GM19240 (cell line): Measurements from ENCODE around the gene FHIT.
"Not testable (repeated sequence)": the region's sequence is repeated elsewhere in the genome, so short reads cannot be mapped to it uniquely, and the experiment has no call there.

ENCODE experiments used
- DNase-seq: peaks from one replicate; pipeline ENCODE4 v3.0.0; 2011; ENCODE audit warnings: low spot score; ENCODE audit not compliant: insufficient read length

The FHIT gene

DNA sequence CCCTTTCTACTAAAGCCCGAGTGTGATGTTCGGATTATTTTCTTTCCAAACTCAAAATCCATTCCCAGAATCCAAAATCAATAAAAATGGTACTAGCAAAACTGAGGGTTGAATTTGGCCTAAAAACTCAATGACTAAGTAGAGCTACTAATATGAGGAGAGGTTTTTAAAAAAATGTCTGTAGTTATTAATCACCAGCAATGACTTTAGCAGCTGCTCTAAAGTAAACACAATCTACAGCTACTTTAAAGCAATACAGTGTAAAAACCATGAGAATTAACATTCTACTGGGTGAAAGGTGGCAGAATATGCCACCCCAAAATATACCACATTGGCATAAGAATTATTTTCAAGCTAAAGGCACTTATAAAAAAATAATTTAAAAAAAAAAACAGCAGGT lies 23.5 kb downstream of the FHIT start:
- DNase-seq: no peak

DNA sequence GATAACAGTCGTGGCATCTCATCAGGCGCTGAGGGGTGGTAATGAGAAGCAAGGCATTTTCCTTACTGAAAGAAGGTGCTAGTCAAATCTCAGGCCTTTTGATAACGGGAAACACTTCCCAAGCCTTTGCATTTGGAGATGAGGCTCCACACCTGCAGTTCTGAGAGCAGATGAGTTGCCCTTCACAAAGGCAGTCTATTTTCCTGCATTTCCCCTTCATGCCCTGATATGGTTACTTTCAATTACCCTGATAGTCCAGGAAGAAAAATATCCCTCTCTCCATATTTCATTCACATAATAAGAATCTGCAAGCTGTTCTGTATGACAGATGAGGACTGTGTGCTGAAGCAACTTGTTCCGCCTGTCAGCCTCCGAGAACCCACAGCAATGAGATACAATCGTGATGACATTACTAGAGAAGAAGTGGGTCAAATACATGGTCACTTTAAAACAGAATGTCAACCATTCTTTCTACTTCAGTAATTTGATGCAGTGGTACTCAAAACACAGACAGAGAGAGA lies 25.0 kb downstream of the FHIT start:
- DNase-seq: no peak

DNA sequence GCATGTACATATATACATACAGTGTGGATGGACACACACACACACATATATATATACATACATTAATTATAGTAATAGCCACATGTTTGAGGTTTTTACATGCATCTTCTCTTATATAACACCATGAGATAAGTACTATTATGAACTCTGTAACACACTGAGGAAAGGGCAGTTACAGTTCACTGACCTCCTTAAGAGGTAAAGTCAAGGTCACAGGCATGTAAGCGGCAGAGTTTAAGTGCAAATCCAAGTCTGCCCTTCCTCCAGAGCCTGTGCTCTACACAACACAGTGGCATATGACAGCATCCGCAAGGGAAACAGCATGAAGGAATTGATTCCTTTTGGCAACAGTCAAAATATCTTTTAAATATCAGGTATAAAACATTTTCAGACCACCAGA lies 26.4 kb downstream of the FHIT start:
- no peak for DNase-seq

DNA sequence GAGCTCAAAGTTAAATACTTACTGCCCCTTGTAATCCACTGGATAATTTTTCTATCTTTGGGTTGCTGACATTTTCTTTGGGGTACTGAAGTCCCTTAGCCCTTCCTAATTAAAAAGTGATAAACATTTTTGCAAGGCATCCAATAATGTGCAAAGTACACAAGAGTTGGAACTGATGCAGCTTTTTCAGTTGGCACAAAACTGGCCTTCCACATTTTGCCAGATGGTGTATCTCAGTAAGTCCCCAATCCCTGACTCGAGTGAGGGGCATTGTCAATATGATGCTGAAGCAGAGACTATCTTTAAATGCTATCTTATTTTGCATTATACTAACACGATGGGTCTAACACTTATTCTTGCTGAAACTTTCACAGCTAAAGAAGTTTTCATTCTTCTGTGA lies 27.8 kb downstream of the FHIT start:
- DNase-seq: no peak

DNA sequence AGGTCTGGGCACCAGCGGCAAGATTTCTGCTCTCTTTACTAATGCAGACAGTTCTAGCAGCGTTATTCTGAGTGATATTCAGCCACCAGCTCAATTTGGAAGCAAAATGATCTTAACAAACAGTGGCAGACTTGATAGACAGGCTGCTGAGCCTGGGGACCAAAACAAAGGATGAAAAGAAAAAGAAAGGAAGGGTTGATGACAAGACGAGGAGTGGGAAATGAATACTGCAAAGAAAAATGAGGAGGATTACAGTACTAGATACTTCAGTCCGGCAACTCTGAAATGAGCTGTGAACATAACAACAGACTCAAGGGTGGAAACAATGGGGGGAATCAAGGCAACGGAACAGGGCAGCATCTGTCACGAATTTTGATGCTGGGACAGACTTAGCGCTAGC lies 28.8 kb downstream of the FHIT start:
- no peak for DNase-seq

DNA sequence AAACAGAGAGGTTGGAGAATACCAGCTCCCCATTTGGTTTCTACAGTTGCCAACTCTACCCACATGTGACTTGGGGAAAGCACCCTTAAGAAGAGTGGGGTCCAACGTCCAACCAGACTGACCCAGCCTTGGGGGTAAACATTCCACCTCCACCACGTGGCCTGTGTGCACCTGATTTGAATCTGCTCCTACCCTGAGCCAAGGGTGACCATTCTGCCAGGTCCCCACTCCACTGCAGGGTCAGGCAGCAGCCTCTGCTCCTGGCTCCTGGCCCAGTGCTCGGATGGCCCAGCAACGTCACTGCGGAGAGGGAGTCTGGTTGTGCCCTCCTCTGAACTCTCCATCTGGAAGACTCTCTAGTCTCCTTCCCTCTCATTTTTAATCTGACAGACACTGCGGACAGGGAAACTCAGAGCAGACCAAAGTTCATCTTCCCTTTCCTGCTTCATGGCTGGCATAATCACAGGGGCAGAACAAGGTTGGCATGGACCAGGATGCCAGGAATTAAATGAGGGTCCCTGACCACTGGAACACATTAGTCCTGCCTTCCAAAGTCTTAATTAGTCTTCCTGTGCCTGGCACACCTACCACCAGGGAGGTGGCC lies 29.4 kb downstream of the FHIT start:
- no peak for DNase-seq

DNA sequence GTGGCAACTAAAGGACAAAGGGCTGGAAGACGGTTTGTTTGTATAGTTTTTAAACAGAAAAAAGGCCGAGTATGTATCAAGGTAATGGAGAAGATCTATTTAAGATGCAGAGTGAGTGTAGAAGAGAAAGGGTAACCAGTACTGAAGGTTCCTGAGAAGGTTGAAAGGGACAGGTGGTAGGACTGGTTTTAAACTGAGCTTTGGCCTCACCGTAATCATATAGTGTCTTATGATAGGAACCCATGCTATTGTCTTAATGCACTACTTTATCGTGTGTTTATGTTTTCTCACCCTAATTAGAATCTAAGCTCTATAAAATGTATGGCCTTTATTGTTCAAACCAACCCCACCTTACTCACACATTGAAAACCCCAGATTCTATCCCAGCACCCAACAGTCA lies 32.7 kb downstream of the FHIT start:
- no peak for DNase-seq

DNA sequence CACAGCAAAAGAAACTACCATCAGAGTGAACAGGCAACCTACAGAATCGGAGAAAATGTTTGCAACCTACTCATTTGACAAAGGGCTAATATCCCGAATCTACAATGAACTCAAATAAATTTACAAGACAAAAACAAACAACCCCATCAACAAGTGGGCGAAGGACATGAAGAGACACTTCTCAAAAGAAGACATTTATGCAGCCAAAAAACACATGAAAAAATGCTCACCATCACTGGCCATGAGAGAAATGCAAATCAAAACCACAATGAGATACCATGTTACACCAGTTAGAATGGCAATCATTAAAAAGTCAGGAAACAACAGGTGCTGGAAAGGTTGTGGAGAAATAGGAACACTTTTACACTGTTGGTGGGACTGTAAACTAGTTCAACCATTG lies 35.1 kb downstream of the FHIT start:
- not testable (repeated sequence) for DNase-seq

DNA sequence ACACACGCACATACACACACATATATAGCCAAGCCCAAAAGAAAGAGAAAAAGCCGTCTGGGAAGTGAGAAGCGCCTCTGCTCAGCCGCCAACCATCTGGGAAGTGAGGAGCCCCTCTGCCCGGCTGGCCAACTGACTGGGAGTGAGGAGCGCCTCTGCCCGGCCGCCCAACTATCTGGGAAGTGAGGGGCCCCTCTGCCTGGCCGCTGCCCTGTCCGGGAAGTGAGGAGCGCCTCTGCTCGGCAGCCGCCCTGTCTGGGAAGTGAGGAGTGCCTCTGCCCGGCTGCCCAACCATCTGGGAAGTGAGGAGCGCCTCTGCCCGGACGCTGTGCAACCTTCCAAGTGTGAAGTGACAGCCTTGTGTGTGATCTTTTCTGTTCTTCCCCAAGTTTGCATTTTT lies 49.2 kb downstream of the FHIT start:
- DNase-seq: no peak

DNA sequence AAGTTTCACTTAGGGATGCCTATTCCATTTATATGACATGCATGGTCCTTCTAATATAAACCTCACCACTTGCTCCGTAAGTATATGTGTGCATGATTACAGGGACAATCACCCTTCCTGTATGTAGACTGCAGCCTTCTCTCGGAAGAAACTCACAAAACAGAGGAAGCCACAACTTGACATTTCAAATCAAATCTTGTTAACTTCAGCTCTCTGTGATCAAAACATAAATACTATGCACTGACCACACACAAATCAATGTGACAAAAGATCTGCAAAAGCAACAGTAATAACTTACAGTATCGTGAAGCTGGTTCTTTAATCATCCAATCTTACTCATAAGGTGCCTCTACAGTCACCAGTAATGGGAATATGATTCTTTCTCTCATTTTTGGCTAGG lies 50.2 kb downstream of the FHIT start:
- no peak for DNase-seq

DNA sequence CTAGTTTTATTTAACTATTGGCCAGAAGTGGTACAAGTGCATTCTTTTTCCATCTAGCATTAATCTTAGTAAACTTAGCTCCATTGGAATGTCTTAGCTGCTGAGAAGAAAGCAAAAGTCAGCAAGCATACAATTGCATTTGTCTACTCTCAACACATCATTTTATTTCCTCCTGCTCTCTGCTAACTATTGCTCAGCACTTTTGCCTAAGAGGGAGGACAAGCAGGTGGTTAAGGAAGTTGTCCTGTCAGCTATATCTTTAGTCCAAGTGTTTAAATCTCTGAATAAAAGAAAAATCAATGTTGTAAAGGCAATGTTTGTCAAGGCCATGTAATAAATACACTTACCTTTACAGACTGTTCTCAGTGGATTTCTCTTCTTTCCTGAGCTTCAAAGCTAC lies 51.0 kb downstream of the FHIT start:
- DNase-seq: no peak

DNA sequence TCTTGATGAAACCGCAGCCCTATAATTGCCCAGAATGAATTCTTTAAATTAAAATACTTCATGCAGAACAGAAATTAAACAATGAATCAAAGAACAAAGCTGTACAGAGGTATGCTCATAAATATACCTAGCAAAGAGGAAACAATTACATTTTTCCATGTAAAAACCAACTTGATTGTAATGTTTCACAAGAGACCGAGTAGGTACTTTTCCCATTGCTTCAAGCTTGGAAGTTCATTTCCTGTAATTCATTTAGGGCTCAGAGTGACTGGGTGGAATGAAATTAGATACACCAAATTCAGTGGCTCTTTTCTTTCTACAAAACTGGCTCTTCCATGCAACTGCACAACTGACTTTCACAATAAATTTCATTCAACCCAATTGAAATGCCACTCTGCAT lies 51.4 kb downstream of the FHIT start:
- no peak for DNase-seq

DNA sequence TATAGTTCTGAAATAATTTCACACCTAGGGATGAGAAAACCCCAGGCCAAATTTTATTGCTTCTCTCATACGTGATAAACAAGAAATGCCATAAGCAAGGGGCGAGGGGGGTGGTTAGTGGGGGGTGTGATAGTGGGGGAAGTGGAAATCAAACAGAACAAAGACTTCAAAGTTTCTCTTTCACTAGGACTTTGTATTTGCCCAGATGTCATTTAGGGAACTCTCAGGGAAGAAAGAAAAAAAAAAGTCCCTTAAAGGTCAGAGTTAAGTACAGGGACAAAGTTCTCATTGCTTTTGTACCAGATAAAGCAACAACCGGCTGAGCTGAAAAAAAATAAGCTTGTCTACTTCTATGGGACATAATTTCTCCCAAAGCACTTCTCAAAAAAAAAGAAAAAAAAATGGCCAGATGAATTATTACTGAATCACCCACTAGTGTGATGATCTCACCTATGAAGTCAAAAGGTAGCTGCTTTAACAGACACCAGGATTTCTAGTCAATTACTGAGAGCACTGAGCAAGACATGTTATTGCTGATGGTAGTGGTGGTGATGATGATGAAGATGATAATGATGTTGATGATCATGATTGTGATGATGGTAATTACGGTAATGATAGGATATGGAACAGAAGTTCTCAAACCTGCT lies 56.2 kb downstream of the FHIT start:
- DNase-seq: no peak

DNA sequence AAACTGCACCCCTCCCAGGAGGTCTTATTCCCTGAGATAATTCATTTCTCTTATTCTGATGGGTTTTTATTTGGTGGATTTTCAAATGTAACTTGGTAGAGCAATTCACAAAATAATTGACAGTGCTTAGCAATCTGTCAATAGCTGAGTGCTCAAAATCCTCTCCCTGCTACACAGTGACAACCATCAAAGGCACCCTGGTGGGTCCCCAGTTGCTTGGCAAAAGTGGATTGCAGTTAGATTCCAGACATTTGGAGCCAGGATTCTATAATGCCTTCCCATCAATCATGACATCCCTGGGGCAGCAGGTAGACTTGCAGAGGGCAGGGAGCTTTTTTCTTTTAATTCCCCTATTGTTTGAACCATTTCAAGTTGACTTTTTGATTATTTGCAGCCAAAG lies 59.0 kb downstream of the FHIT start:
- DNase-seq: no peak

DNA sequence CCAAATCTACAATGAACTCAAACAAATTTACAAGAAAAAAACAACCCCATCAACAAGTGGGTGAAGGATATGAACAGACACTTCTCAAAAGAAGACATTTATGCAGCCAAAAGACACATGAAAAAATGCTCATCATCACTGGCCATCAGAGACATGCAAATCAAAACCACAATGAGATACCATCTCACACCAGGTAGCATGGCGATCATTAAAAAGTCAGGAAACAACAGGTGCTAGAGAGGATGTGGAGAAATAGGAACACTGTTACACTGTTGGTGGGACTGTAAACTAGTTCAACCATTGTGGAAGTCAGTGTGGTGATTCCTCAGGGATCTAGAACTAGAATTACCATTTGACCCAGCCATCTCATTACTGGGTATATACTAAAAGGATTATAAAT lies 61.0 kb downstream of the FHIT start:
- not testable (repeated sequence) for DNase-seq

DNA sequence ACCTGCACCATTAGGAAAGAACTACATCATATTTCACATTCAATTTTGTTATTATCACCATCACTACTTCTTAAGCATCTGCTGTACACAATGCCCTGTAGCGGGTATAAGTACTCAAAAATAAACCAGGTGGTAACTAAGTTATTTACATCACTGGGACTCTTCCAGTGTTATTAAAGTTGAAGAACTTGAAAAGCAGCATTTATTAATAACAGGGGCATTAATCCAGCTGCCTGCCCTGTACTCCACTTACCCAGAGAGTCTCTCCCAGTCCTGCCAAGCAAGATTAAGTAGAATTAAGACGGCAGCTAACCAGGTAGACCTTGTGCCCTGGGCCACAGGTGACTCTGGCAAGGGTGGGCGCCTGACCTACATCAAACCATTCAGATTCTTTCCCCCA lies 65.2 kb downstream of the FHIT start:
- no peak for DNase-seq

DNA sequence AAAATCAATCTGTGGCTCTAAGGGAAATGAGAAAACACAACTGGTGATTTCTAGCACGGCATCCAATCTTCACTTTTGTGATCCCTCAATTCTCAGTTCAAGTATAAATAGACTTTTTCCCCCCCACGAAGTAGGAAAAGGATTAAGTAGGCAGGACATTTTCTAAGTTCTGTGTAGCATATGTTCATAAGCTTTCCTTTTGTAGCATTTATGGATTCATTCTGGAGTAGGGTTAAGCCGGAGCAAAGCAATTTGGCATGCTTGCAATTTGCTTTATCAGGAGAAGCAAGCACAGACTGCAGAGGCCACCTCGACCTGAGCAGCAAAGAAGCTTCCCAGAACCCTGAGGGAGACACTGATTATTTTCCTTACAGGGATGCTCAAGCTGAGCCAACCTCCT lies 66.3 kb downstream of the FHIT start:
- DNase-seq: no peak

DNA sequence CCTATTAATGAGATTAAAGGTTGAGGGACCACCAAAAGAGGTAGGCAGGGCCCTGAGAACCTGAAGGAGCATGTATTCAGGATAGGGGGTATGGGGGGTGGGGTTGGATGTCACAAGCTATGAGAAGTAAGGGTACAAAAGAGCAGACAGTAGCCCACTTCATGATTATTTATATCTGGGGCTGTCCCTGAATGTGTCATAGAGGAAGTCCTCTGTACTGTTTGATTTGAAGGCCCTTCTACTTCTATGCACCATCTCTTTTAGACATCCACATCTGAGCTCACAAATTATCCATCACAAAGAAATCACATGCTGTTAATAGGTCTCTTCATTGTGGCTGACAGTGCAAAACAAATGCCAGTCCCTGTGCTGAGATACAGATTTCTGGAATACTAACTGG lies 68.6 kb downstream of the FHIT start:
- DNase-seq: no peak

DNA sequence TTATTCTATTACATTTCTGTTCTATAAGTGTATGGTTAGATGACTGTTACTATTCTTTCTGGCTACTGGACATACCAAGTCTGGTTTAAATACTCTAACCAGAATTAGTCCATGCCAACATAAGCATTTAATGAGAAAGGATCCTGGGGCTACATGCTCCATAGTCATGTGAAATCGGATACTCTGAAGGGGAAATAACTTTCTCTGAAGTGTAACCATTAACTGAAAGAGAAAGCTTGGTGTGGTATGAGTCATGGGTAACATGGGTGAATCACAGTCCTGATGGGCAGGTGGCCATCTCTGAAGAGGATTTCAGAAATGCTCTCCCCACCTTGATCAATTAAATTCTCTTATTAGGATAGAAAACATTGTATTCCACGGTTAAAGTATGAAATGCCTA lies 69.4 kb downstream of the FHIT start:
- peak; percentile 42 for DNase-seq

DNA sequence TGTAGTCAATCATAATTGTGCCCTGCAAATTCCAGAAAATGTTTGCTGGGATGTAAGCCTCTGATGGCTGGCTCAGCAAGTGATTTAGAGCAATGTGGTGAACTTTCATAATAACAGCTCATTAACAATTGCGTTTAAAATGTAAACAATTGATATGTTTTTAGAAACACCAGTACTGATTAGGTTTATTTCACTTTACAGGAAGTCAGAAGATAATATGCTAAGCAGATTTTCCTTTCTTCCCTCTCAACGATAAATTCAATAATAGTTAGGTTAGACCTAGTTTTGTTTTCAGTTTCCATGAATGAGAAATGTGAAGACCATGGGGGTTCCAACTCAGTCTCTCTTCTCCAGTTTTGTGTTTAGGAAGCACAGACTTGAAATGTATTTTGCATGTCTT lies 71.0 kb downstream of the FHIT start:
- no peak for DNase-seq

DNA sequence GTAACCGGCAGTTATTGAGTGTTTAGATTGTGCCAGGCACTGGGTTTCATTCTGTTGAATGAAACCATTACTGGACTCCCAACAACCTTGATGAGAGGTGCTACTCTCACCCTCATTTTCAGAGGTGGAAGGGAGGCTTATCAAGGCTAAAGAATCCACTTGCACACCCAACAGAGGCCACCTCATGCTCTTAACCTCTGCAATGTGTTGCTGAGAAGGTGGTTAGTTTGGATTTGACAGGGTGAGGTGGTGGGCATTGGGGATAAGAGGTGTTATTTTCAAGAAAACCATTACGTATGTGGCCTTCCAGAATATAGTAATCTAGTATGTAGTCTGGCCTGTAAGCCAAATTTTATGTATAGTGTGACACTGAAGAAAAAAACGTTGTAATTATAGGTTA lies 73.1 kb downstream of the FHIT start:
- DNase-seq: no peak

DNA sequence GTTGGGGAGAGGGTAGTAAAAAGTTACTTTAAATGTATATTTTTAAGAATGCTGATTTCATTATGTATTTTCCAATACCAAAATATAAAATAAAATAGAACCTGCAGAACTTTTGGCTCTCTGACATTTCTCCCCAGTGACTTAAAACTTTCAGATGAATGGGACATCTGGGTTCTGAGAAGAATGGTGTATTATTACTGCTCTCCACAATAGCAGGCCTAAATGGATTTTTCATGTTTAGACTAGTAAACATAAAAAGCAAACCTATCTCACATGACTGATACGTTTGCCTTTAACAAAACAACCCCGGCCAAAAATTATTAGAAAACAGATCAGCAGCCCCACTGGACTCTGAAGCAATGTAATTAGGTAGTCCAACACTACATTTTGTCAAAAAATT lies 73.8 kb downstream of the FHIT start:
- no peak for DNase-seq

DNA sequence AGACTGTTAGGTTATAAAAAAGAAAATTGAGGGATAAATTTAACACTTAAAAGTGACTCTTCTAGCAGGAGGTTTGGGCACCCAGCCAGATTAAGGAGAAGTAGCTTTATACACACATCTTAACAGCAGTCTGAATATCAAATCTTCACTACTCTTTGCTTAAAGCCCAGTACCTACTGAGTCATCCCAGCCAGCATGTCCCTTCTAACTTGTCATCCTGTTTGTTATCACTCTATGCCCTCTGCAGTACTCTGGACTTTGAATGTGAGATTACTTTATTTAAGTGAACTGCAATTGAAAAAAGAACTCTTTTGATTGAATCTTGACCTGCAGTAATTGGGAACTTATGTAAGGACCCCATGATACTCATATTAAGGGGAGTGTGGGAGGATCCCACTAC lies 77.6 kb downstream of the FHIT start:
- DNase-seq: no peak

DNA sequence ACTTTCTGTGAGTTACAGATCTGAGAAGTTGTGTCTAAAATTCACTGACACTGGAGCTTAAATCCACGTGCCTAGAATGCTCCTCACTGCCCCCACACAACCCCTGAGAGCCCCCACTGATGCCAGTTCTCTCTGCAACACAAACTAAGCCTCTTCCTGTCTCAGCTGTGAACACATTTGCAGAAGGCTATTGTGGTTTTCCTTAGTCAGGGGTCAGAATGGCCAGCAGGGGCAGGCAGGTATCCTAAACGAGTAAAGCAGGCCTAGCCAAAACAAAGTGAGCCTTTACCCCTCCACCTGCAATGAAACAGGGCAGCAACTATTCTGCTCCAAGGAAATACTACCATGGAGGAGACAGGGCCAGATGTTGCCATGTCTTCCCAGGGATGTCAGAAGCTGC lies 78.6 kb downstream of the FHIT start:
- DNase-seq: no peak
